Hepatic stellate cell (primary cell): ENCODE measurements around the gene ORAI3.

Experiments
- DNase-seq: peaks from one replicate; pipeline ENCODE4 v3.0.0; 2011; ENCODE audit warnings: low spot score

Gene ORAI3

GRCh38 chr16:30947859-30948666 is 805 bp upstream of the ORAI3 start:
- peak; percentile 96 for DNase-seq

- DNase-seq = peak; percentile 68
Measured at GRCh38 chr16:30949650-30950515, 1.0 kb downstream of the ORAI3 start.

GRCh38 chr16:30950516-30951065 is 1.7 kb downstream of the ORAI3 start:
- DNase-seq = no peak

GRCh38 chr16:30951193-30951592 is 2.3 kb downstream of the ORAI3 start:
- DNase-seq = no peak

GRCh38 chr16:30951750-30952149 is 2.9 kb downstream of the ORAI3 start:
- DNase-seq = no peak

- no peak for DNase-seq
Measured at GRCh38 chr16:30953111-30953510, 4.2 kb downstream of the ORAI3 start.

- peak; percentile 50 for DNase-seq
Measured at GRCh38 chr16:30953511-30954124, 4.8 kb downstream of the ORAI3 start.

GRCh38 chr16:30954993-30955392 is 6.1 kb downstream of the ORAI3 start:
- no peak for DNase-seq

- DNase-seq = peak; percentile 89
Measured at GRCh38 chr16:30956601-30957455, 8.0 kb downstream of the ORAI3 start.

- peak; percentile 97 for DNase-seq
Measured at GRCh38 chr16:30957456-30958174, 8.7 kb downstream of the ORAI3 start, which contains the start of gene SETD1A. Gene SETD1A, plus strand, starts transcription at chr16:30957754. Its CDS starts 978 bp downstream, at chr16:30958732.

GRCh38 chr16:30958175-30959079 is 9.6 kb downstream of the ORAI3 start:
- DNase-seq = peak; percentile 88

GRCh38 chr16:30961384-30961783 is 12.5 kb downstream of the ORAI3 start:
- DNase-seq = no peak

GRCh38 chr16:30963925-30964511 is 15.2 kb downstream of the ORAI3 start:
- no peak for DNase-seq

GRCh38 chr16:30964574-30965226 is 15.8 kb downstream of the ORAI3 start:
- DNase-seq = no peak

- DNase-seq = no peak
Measured at GRCh38 chr16:30965436-30965835, 16.6 kb downstream of the ORAI3 start.

GRCh38 chr16:30966033-30966619 is 17.3 kb downstream of the ORAI3 start:
- no peak for DNase-seq

GRCh38 chr16:30967795-30968194 is 18.9 kb downstream of the ORAI3 start:
- DNase-seq = no peak

GRCh38 chr16:30969246-30969842 is 20.5 kb downstream of the ORAI3 start:
- DNase-seq = no peak
